Measurements from ENCODE around the gene STEAP3.

The STEAP3 gene

DNA sequence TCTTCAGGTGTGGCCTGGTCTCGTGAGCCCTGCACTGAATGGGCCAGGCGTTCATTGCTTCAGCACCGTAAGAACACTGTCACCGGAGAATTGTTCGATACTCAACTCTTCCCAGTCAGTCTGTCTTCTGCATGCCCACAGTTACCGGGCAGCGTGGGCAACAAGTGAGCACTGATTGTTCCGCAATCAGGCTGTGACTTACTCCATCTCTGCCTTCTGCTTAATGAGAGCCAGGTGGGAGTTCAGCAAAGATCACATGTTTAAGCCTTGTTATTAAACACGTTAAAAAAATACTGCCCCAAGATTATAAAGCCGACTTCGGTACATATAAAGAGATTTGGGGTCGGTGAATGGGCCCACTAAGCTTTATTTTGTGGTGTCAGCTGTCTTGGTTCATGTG, 3.7 kb downstream of the STEAP3 start:
- DNase-seq: no peak

- DNase-seq: no peak
These were observed 4.5 kb downstream of the STEAP3 start for GRCh38 chr2:119228136-119228535.

GRCh38 chr2:119228964-119229363, 5.3 kb downstream of the STEAP3 start:
- no peak for DNase-seq

GRCh38 chr2:119229716-119230115, 6.1 kb downstream of the STEAP3 start:
- no peak for DNase-seq

GRCh38 chr2:119230219-119231185, 6.9 kb downstream of the STEAP3 start:
- peak; percentile 44 for DNase-seq

DNA sequence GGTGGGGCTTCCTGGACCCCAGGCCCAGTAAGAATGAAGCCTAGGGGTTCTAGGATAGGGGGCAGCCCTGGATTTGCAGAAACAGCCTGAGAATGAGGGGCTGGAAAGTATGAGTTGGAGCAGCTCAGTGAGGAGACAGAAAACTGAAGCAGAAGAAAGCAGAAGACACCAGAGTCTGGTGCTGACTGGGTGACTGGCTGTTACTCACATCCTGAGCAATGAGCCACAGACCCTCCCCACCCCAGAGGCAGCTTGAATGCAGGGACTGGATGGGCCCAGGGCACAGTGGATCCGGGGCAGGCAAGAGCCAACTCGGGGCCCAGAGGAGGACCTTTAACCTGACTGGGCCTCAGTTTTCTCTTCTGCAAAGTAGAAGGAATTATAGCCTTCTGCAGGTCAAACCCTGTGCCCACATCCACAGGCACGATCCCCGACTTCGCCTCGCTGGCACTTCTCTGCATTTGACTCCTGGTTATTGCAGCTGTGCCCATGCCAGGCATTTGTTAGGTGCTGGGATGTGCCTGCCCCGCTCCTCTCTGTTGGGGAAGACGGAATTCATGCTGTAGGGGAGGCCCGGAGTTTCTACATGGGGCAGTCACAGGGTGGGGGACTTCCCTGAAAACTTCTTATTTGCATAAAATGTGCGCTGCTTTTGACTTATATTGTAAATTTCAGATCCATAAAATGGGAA, 8.5 kb downstream of the STEAP3 start:
- DNase-seq: peak; percentile 12

DNA sequence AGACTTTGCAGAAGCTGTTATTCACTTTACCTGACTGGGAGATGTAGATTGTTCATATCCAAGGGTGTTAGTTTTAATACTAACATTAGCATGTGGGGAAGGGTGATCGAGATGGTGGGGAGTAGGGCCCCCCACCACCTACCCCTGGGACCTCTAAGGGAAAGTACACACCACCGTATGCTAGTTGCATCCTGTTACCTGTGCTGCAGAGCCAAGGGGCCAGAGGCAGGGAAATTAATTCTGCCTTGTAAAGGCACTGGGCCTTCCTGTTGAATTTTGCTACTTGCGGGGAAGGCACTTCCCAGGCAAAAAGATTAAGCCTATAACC, 9.0 kb downstream of the STEAP3 start:
- no peak for DNase-seq

GRCh38 chr2:119233326-119234020, 9.8 kb downstream of the STEAP3 start:
- no peak for DNase-seq

DNA sequence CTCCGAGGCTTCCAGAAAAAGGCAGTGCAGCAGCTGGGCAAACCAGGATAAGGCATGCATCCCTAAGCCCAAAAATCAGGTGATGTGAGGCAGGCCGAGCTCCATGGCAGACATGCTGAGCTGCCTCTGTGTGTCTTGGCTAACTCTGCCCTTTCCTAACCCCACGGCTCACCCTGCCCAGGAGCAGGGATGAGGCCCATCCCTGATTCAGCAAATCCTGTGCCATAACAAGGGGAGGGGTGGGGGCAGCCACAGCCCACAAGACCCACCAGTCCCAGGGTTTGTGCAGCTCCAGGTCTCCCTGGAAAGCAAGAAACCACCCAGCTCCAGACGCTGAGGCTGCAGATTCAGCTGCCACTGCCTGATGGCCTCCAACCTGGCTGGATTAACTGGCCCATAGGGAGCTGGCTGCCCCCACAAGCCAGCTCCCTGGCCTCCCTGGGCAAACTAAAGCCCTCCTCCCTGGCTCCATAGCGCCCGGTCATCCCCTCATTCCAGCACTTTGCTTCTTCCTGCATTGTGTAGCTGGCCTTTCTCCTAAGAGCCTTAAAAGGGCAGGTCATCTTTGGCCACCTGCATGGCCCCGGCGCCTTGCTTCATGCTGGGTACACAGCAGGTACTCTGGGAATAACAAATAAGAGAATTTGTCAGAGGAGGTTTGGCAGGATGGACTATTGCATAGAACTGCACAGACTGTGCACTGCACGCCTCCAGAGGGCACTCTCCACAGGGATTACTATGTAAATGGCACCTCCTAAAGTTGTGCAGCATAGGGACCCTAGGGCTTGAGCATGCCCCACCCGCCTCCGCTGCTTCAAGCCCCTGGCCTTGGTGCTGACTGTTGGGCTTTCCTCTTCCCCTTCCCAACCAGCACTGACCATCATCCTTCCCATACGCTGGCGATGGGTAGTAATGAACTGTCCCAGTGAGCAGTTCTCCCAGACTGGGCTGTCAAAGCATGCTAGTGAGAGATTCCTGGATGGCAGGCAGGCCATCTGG, 10.7 kb downstream of the STEAP3 start:
- DNase-seq: no peak

- no peak for DNase-seq
These were observed 13.2 kb downstream of the STEAP3 start for GRCh38 chr2:119236796-119237195.

DNA sequence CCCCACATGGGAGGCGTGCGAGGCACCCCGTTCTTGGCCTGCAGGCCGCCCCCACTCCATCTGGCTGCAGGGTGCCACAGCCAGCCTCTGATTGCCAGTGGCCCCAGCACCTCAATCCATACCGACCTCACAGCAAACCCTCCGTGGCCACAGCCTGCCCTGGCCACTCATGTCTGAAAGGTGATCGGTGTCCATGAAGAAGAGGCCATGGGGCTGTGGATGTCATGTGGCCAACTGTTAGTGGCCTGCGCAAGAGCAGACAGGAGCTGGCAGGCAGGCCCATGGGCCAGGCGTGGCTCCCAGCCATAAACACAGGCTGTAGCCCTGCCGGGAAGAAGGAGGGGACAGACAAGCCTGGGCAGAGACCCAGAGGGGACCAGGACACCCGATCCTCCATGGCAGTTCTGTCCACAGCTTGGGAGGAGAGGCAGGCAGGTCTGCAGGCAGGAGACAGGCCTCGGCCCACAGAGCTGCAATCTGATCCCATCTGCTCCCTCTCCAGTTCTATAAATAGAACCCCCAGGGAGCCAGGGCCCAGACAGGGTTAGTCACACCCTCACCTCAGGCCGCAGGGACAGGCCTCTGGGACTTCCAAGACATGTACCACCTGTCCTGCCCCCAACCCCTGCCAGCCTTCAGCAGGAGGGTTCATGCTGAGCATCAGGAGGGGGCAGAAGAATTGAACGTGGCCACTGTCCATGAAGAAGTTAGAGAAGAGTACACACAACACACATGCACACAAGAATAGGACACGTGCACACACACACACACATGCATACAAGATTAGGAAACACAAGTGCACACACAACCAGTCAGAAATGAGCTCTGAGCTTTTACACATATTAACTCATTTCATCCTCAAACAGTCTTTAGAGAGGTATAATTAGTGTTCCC, 16.9 kb downstream of the STEAP3 start:
- no peak for DNase-seq

DNA sequence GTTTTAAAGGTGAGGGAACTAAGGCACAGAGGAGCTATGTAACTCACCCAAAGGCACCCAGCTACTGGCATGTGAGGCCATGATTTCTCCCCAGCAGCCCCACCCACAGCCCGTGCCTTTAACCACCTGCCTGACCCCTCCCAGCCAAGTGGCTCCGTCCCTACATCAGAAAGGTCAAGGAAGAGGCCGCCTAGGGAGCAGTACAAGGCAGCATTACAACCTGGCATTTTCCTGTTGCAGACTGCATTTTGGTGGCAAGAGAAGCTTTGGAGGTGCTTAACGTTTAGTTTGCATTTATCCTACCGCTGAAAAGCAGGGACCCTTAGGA, 17.5 kb downstream of the STEAP3 start:
- DNase-seq: no peak

- no peak for DNase-seq
These were observed 18.9 kb downstream of the STEAP3 start for GRCh38 chr2:119242276-119243119.

- no peak for DNase-seq
These were observed 20.0 kb downstream of the STEAP3 start for GRCh38 chr2:119243621-119244020.

DNA sequence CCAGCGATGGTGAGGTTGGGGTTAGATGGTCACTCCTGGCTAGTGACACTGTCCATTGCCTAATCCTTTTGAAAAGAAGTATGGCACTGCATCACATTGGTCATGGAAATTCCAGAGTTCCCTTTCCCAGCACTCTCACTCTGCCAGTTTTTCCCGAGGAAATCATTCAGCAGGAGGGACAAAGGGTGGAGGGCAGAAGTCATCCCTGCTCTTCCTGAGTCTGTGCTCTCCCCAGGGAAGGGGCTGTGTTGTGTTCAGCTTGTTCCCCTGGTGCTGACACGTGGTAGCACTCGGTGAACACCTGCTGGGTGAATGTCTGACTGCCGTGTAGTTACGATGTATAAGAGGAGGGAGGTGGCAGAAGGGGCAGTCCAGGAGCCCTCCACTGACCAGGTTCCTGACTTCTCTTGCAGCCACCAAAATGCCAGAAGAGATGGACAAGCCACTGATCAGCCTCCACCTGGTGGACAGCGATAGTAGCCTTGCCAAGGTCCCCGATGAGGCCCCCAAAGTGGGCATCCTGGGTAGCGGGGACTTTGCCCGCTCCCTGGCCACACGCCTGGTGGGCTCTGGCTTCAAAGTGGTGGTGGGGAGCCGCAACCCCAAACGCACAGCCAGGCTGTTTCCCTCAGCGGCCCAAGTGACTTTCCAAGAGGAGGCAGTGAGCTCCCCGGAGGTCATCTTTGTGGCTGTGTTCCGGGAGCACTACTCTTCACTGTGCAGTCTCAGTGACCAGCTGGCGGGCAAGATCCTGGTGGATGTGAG, 21.6 kb downstream of the STEAP3 start:
- DNase-seq: no peak

DNA sequence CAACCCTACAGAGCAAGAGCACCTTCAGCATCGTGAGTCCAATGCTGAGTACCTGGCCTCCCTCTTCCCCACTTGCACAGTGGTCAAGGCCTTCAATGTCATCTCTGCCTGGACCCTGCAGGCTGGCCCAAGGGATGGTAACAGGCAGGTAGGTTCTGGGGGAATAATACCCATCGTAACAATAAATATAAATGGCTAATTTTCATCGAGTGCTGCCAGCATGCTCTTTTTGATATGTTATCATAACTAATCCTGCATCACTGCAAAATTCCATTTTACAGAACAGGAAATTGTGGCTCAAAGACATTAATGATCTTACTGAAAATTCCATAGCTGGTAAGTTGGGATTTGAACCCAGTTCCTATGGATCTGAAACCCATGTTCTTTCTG, 22.2 kb downstream of the STEAP3 start:
- DNase-seq: no peak

DNA sequence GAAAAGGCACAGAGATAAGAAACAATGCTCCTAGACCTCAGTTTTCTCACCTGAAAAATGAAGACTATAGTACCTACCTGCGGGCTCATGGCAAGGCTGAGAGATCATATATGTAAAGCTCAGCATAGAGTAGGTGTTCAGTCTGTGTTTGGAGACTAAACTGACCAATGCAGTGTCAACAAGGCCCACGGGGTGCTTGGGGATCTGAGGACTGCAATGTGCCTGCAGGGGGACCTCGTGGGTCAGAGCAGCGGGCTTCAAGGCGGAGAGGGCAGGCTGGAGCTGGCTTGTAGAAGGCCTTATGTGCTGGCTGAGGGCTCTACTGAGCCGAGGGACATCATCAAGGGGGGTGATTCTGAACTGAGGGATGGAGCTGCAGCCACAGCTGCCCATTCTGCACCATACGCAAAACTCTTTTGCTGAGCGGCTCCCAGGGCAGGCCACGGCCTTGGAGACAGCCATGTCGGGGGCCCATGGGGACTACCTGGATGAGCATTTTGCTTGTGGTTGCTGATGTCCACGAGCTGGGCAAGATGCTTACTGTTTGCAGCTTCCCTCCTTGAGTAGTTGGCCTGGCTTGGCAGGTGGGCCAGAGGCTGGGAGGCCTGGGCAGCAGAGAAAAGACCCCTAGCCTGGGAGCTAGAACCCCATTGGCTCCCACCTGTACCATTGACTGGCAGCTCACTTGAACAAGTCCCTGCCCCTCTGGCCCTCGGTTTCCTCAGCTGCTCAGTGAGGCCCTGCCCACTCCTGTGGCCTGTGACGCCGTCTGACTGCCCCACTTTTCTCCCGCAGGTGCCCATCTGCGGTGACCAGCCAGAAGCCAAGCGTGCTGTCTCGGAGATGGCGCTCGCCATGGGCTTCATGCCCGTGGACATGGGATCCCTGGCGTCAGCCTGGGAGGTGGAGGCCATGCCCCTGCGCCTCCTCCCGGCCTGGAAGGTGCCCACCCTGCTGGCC, 23.5 kb downstream of the STEAP3 start:
- DNase-seq: no peak

- no peak for DNase-seq
These were observed 24.2 kb downstream of the STEAP3 start for GRCh38 chr2:119247844-119248271.
